LHCN-M2 (cell line): ENCODE measurements around the gene LTB4R. TPM values are rescaled to one million over a fixed set of nuclear protein-coding genes. Genes with fewer than 3 reads are reported as not detected.

Experiments
- DNase-seq: peaks from one replicate; pipeline ENCODE4 v3.0.0-alpha.2; 2012; ENCODE audit warnings: low read depth
- total RNA-seq: library from RNA; depleted of rRNA; stranded (reverse); fragments of >200 nt; gene quantifications from 2 replicates; pipeline ENCODE4 v1.2.3, GENCODE V29; 2014; rRNA removed

The LTB4R gene
- total RNA-seq, 1 experiment from 2014 or later: 1.7 TPM

GRCh38 chr14:24366721-24367513, 55.6 kb downstream of the LTB4R start:
- peak; percentile 89 for DNase-seq

Other genes starting within 250 kb of the LTB4R start
- not detected in 2 replicates for gene CPNE6, start 239.9 kb upstream of the LTB4R start, total RNA-seq
- gene PCK2, start 217.2 kb upstream of the LTB4R start, total RNA-seq: 5.1 and 9.4 TPM in 2 replicates
- 52.8 and 64.6 TPM in 2 replicates for gene DCAF11, start 196.7 kb upstream of the LTB4R start, total RNA-seq
- 1.6 and 3.0 TPM in 2 replicates for gene NRL, start 196.6 kb upstream of the LTB4R start, total RNA-seq
- gene FITM1, start 180.8 kb upstream of the LTB4R start, total RNA-seq: 8.0 and 12.9 TPM in 2 replicates
- gene PSME1, start 175.3 kb upstream of the LTB4R start, total RNA-seq: 90.0 and 143 TPM in 2 replicates
- gene EMC9, start 169.9 kb upstream of the LTB4R start, total RNA-seq: 25.2 and 25.6 TPM in 2 replicates
- gene PSME2, start 164.9 kb upstream of the LTB4R start, total RNA-seq: 48.4 and 81.9 TPM in 2 replicates
- 44.2 and 82.1 TPM in 2 replicates for gene RNF31, start 164.0 kb upstream of the LTB4R start, total RNA-seq
- gene IRF9, start 150.2 kb upstream of the LTB4R start, total RNA-seq: 43.3 and 70.1 TPM in 2 replicates
- 1.6 and 5.5 TPM in 2 replicates for gene REC8, start 139.4 kb upstream of the LTB4R start, total RNA-seq
- gene IPO4, start 122.7 kb upstream of the LTB4R start, total RNA-seq: 75.0 and 87.9 TPM in 2 replicates
- 84.2 and 85.8 TPM in 2 replicates for gene TM9SF1, start 116.1 kb upstream of the LTB4R start, total RNA-seq
- gene TSSK4, start 105.8 kb upstream of the LTB4R start, total RNA-seq: not detected in 2 replicates
- gene CHMP4A, start 98.0 kb upstream of the LTB4R start, total RNA-seq: 48.6 and 54.1 TPM in 2 replicates
- gene MDP1, start 95.4 kb upstream of the LTB4R start, total RNA-seq: 16.6 and 18.5 TPM in 2 replicates
- gene NEDD8, start 79.1 kb upstream of the LTB4R start, total RNA-seq: 260 and 318 TPM in 2 replicates
- 83.1 and 87.8 TPM in 2 replicates for gene GMPR2, start 78.6 kb upstream of the LTB4R start, total RNA-seq
- 55.9 and 56.6 TPM in 2 replicates for gene TINF2, start 68.9 kb upstream of the LTB4R start, total RNA-seq
- 0.38 and 2.5 TPM in 2 replicates for gene TGM1, start 48.3 kb upstream of the LTB4R start, total RNA-seq
- 29.0 and 29.4 TPM in 2 replicates for gene RABGGTA, start 39.9 kb upstream of the LTB4R start, total RNA-seq
- 14.4 and 16.1 TPM in 2 replicates for gene DHRS1, start 11.7 kb upstream of the LTB4R start, total RNA-seq
- gene NOP9, start 11.7 kb upstream of the LTB4R start, total RNA-seq: 23.0 and 23.7 TPM in 2 replicates
- gene CIDEB, start 3.5 kb upstream of the LTB4R start, total RNA-seq: 0.34 TPM in 1 of 2 replicates, not detected in the other
- 2.4 and 2.5 TPM in 2 replicates for gene LTB4R2, start 1.4 kb upstream of the LTB4R start, total RNA-seq
- under 0.01 TPM in 1 of 2 replicates, not detected in the other for gene ADCY4, start 23.6 kb downstream of the LTB4R start, total RNA-seq
- not detected in 2 replicates for gene RIPK3, start 28.5 kb downstream of the LTB4R start, total RNA-seq
- gene NFATC4, start 56.7 kb downstream of the LTB4R start, total RNA-seq: 17.1 and 21.6 TPM in 2 replicates
- gene NYNRIN, start 87.5 kb downstream of the LTB4R start, total RNA-seq: 0.06 TPM in 2 replicates
- 1.3 and 1.9 TPM in 2 replicates for gene CBLN3, start 118.2 kb downstream of the LTB4R start, total RNA-seq
- gene KHNYN, start 118.5 kb downstream of the LTB4R start, total RNA-seq: 27.0 and 29.7 TPM in 2 replicates
- 22.3 and 26.6 TPM in 2 replicates for gene SDR39U1, start 131.3 kb downstream of the LTB4R start, total RNA-seq
- gene CMA1, start 196.8 kb downstream of the LTB4R start, total RNA-seq: not detected in 2 replicates